Measurements from ENCODE around the gene GABRG3. TPM values are rescaled to one million over a fixed set of nuclear protein-coding genes. Genes with fewer than 3 reads are reported as not detected.
A peak's percentile ranks its signal among the peaks of the same experiment; 100 is the strongest.
"Not testable (repeated sequence)": the region's sequence is repeated elsewhere in the genome, so short reads cannot be mapped to it uniquely, and the experiment has no call there.

Gene GABRG3
- polyA plus RNA-seq, 6 donors from 2014 or later, result not detected

DNA sequence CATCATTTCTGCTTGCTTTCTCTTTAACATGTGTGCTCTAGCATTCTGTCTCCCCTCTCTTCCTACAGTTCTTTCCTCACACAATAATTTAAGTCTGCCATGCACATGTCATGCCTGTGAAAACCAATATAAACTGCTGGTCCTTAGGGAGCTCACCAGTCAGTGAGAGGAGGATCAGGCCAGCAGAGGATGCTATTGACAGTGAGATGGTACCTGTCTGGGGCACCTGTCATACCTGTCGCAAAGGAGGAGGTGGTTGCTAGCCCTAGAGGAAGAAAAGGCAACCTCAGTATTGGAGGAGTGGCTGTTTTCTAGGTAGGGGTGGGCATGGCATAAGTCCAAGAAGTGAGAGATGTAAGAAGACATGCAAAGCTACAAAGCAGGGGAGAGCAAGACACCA, 194.6 kb downstream of the GABRG3 start:
- ATAC-seq (ENCODE audit: low read depth in 2 of 2), result no peak
- no peak overlapping the region for H3K27ac Mint-ChIP-seq
- peaks cover 3 to 20% (median 7%) of the 10 kb centered on the region in 7 donors for H3K9me3 Mint-ChIP-seq
- H3K4me3 Mint-ChIP-seq, result no peak overlapping the region
- H3K27me3 Mint-ChIP-seq, result no peaks in the 10 kb centered on the region
- H3K4me1 Mint-ChIP-seq, result no peaks in the 10 kb centered on the region
- no peak for DNase-seq
- no peaks in the 10 kb centered on the region for H3K36me3 Mint-ChIP-seq

DNA sequence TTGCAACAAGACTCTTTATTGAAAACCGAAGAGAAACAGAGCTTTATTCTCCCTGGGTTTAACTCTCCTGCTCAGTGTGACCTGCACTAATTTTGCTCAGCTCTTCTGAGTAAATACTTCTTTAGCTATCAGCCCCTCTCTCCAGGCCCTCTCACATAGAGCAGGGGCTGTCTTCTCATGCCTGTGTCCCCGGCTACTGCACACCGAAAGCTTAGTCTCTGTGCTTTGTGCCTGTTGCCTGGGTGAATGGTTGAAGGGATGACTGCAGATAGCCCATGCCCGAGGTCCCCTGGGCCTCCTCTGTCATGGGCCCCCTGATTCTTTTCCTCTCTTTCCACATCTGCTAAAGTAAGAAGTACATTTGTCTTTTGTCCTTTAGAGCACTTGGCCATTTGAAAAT, 195.9 kb downstream of the GABRG3 start:
- no peak overlapping the region for H3K4me3 Mint-ChIP-seq

DNA sequence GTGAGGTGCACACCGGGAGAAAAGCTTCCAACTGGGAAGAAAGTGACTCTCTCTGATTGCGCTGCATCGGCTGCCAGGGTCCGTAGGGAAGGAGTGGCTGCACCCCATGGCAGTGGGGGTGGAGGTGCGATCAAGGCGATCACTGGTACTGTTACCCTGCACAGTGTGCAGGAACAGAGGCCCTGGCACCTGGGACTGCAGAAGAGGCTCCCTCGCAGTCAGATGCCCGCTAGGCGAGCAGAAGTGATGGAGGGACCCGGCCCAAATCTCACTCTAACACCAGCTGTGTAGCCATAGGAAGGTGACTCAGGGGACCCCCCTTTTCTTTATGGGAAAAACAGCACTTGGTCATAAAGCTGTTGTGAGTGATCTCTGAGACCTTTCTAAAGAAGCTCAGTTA, 196.8 kb downstream of the GABRG3 start:
- H3K27ac Mint-ChIP-seq, result no peak overlapping the region
- H3K36me3 Mint-ChIP-seq, result no peaks in the 10 kb centered on the region
- H3K4me3 Mint-ChIP-seq, result no peak overlapping the region
- peaks cover 0 to 16% (median 10%) of the 10 kb centered on the region in 7 donors for H3K9me3 Mint-ChIP-seq
- H3K27me3 Mint-ChIP-seq, result no peaks in the 10 kb centered on the region
- DNase-seq (no peak), ATAC-seq (ENCODE audit: low read depth in 2 of 2) (no peak)
- no peaks in the 10 kb centered on the region for H3K4me1 Mint-ChIP-seq

More for the DNA sequence above, 195.9 kb downstream of the GABRG3 start:
- DNase-seq (no peak), ATAC-seq (ENCODE audit: low read depth in 2 of 2) (no peak)
- no peaks in the 10 kb centered on the region for H3K27me3 Mint-ChIP-seq
- no peak overlapping the region for H3K27ac Mint-ChIP-seq
- no peaks in the 10 kb centered on the region for H3K36me3 Mint-ChIP-seq
- peaks cover 0 to 20% (median 10%) of the 10 kb centered on the region in 7 donors for H3K9me3 Mint-ChIP-seq
- H3K4me1 Mint-ChIP-seq, result no peaks in the 10 kb centered on the region

DNA sequence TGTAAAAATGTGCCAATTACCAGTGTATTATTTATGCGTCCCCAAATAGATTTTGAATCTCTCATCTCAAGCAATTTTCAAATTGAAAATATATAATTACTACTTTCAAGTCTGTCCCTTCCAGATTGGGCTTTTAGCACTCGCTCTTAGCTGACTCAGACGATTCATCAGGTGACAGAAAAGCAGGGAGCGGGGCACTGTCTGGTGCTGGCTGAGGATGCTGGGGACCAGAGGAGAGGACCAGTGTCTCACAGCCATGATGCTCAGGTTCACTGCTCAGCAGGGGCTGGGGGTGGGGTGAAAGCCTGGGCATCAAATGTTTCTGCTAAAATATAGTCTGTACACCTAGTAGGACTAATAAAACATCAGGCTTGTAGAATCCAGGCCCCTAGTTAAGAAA, 199.9 kb downstream of the GABRG3 start:
- Mint-ChIP-seq H3K4me1 (no peaks in the 10 kb centered on the region), H3K4me3 (no peak overlapping the region), H3K36me3 (no peaks in the 10 kb centered on the region), H3K27me3 (no peaks in the 10 kb centered on the region), H3K27ac (no peak overlapping the region), H3K9me3 (peaks cover 3 to 11% (median 9%) of the 10 kb centered on the region in 7 donors)
- no peak for DNase-seq
- no peak for ATAC-seq (ENCODE audit: low read depth in 2 of 2)

DNA sequence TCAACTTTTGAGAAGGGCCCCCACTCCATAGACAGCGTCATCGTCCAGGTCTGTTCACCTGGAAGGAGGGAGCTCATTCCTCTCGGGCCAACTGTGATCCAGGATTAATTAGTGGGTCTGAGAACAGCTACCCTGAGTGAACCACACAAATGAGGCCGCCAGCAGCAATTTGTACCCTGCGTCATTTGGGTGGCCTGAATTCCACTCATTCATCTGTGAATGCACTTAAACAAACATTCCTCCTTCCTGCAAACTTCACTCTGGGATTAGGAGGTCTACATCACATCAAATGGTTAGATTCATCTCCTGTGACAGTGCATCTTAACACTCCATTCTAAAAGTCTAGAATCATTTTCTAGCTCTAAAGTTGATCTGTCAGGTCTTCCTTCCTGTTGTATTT, 201.8 kb downstream of the GABRG3 start:
- H3K36me3 Mint-ChIP-seq, result no peaks in the 10 kb centered on the region
- H3K4me3 Mint-ChIP-seq, result no peak overlapping the region
- H3K4me1 Mint-ChIP-seq, result no peaks in the 10 kb centered on the region
- no peaks in the 10 kb centered on the region for H3K27me3 Mint-ChIP-seq
- DNase-seq (no peak), ATAC-seq (ENCODE audit: low read depth in 2 of 2) (no peak)
- no peak overlapping the region for H3K27ac Mint-ChIP-seq
- H3K9me3 Mint-ChIP-seq, result peaks cover 10 to 24% (median 18%) of the 10 kb centered on the region in 7 donors

DNA sequence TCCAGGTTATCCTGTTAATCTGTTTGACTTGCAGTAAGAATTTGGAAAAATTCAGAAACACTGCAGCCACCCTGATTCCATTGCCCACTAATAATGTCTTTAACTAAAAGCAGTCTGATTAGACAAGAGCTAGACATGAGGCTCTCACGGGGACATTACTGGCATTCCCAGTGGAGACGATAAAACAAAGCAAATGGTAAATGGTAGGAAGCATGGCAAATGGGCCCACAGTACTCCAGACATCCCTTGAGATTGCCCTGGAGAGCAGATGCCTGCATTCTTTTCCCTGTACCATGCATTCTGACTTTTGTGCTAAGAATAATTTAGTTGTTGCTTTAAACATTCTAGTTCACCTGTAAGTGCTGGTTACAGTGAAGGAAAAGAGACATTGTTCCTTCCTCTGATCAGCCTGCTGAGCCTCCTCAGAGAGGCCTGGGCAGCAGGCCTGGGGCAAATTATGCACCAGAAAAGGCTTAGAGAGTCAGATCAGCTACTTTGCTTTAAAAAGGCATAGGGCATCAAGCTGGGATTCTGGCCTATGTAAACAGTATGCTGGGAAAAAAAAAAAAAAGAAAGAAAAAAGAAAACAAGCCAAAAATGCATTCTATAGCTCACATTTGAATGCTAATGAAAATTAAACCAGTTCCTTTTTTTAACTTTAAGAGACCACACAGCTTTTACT, 204.6 kb downstream of the GABRG3 start:
- H3K27ac Mint-ChIP-seq, result no peak overlapping the region
- DNase-seq (no peak), ATAC-seq (ENCODE audit: low read depth in 2 of 2) (no peak)
- no peaks in the 10 kb centered on the region for H3K4me1 Mint-ChIP-seq
- peaks cover 7 to 33% (median 19%) of the 10 kb centered on the region in 7 donors for H3K9me3 Mint-ChIP-seq
- no peak overlapping the region for H3K4me3 Mint-ChIP-seq
- no peaks in the 10 kb centered on the region for H3K27me3 Mint-ChIP-seq
- H3K36me3 Mint-ChIP-seq, result no peaks in the 10 kb centered on the region

DNA sequence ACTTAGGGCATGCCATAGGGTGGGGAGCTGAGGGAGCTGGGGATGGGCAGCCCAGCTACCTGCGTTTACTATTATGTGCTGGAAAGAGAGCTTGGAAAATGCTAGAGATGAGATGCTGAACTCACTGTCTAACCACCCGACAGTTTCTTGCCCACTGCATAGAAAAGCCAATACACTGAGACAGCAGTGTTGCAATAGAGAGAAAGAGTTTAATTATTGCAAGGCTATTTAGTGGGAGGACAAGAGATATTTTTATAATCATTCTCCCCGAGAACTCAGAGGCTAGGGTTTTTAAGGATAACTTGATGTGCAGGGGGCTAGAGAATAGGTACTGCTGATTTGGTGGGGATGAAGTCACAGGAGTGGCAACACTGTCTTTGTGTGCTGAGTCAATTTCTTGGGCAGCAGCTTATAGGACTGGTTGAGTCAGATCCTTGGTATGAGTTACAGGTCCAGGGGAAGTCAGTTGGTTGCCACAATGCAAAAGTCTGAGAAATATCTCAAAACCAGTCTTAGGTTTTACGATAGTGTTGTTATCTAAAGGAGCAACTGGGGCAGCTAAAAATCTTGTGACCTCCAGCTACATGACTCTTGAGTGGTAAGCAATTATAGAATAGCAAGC, 205.9 kb downstream of the GABRG3 start:
- peak overlapping the region in 1 of 6 donors; percentile 67 for H3K27ac Mint-ChIP-seq
- ATAC-seq (ENCODE audit: low read depth in 2 of 2), result no peak

DNA sequence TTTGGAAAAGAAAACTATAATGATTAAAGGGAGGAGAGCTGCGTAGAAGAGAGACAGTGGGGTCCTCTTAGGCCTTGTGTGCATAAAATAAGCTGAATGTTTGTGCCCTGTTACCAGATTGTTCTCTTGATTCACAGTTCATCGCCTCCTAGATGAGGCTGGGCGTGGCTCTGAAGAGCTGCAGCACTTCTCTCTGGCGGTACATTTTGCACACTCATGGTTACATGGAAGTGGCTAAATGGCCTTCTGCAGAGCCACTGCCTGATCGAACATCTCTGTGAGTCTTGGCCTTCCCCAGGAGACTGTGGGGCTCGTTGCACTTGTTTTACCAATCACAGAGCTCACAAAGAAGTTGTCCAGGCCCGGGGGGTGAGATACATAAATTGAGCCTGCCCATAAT, 208.8 kb downstream of the GABRG3 start:
- Mint-ChIP-seq H3K4me3 (no peak overlapping the region), H3K36me3 (no peaks in the 10 kb centered on the region), H3K9me3 (peaks cover 5 to 24% (median 13%) of the 10 kb centered on the region in 7 donors), H3K27me3 (no peaks in the 10 kb centered on the region), H3K4me1 (no peaks in the 10 kb centered on the region), H3K27ac (no peak overlapping the region)
- DNase-seq, result no peak
- ATAC-seq (ENCODE audit: low read depth in 2 of 2), result no peak

More for the DNA sequence above, 205.9 kb downstream of the GABRG3 start:
- no peak overlapping the region for H3K4me3 Mint-ChIP-seq
- no peaks in the 10 kb centered on the region for H3K4me1 Mint-ChIP-seq
- H3K36me3 Mint-ChIP-seq, result no peaks in the 10 kb centered on the region
- H3K27me3 Mint-ChIP-seq, result no peaks in the 10 kb centered on the region
- peaks cover 9 to 31% (median 14%) of the 10 kb centered on the region in 7 donors for H3K9me3 Mint-ChIP-seq
- DNase-seq, result no peak

DNA sequence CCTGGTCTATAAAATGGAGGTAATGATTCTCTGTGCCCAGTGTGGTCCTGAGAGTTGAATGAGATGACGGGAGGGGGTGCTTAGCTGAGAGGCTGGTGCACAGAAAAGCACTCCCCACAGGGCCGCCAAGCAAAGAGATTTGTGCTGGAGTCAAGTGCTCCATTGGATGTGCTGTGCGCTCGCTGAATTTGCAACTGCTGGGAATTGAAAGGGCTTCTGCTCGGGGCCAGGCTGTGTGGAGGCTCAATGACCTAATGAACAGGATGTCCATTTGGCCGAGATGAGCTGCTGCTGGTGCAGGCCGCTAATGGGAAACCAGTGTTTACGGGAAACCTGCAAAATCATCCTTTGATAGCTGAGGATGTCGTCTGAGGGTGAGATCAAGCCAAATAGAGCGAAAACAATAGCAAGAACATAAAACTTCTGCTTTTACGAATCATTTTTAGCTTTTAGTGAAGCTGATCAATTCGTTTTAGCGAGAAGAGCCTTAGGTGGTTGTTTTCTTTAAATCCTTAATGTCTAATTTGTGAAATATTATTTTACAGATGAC, 211.7 kb downstream of the GABRG3 start:
- H3K4me1 Mint-ChIP-seq, result no peaks in the 10 kb centered on the region
- ATAC-seq (ENCODE audit: low read depth in 2 of 2) (no peak), DNase-seq (no peak)
- no peaks in the 10 kb centered on the region for H3K36me3 Mint-ChIP-seq
- no peak overlapping the region for H3K27ac Mint-ChIP-seq
- H3K27me3 Mint-ChIP-seq, result no peaks in the 10 kb centered on the region
- peaks cover 4 to 15% (median 11%) of the 10 kb centered on the region in 7 donors for H3K9me3 Mint-ChIP-seq
- peak overlapping the region in 1 of 8 donors; percentile 23 for H3K4me3 Mint-ChIP-seq

DNA sequence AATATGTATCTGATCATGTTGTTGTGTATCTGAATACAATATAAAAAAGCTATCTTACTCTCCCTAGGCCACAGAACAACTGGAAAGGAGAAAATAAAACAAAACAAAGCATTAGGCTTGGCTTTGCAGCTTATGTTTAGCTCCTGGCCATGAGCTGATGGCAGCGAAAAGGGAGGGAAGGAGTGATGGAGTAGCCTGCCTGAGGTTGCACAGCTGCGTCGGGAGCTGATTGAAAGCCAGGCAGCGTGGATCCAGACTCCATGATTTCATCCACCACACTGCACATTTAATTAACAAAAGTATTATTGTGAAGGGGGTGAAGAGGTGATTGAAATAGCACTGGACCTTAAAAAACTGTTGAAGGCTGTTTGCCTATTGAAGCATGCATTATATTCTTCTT, 212.2 kb downstream of the GABRG3 start:
- no peaks in the 10 kb centered on the region for H3K4me1 Mint-ChIP-seq
- no peaks in the 10 kb centered on the region for H3K27me3 Mint-ChIP-seq
- ATAC-seq (ENCODE audit: low read depth in 2 of 2) (no peak), DNase-seq (no peak)
- no peaks in the 10 kb centered on the region for H3K36me3 Mint-ChIP-seq
- peaks cover 3 to 14% (median 7%) of the 10 kb centered on the region in 7 donors for H3K9me3 Mint-ChIP-seq
- no peak overlapping the region for H3K4me3 Mint-ChIP-seq
- no peak overlapping the region for H3K27ac Mint-ChIP-seq

DNA sequence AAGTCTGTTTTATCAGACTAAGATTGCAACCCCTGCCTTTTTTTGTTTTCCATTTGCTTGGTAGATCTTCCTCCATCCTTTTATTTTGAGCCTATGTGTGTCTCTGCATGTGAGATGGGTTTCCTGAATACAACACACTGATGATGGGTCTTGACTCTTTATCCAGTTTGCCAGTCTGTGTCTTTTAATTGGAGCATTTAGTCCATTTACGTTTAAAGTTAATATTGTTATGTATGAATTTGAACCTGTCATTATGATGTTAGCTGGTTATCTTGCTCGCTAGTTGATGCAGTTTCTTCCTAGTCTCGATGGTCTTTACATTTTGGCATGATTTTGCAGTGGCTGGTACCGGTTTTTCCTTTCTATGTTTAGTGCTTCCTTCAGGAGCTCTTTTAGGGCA, 220.5 kb downstream of the GABRG3 start:
- H3K4me1 Mint-ChIP-seq; H3K27me3 Mint-ChIP-seq; ATAC-seq (ENCODE audit: low read depth in 2 of 2); H3K4me3 Mint-ChIP-seq; H3K27ac Mint-ChIP-seq; H3K36me3 Mint-ChIP-seq; DNase-seq: not testable (repeated sequence)
- H3K9me3 Mint-ChIP-seq, result peaks cover 5 to 23% (median 10%) of the 10 kb centered on the region in 7 donors

DNA sequence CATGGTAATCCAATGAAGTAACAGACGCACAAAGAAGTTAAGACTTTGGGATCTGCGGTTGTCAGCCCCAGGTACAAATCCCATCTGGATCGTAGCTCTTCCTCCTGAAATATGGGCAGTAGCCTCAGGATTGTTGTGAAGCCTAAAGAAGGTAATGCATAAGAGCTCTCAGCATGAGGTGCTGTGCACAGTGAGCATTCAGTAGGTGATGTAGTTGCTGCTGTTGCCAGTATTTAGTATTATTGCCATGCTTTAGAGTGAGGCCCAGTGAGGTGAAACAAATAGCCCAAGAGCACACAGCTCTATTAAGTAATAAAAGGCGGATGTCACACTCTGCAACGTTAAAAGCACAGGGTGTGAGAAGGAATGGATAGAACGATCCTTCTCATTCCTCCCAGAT, 225.7 kb downstream of the GABRG3 start:
- no peak overlapping the region for H3K27ac Mint-ChIP-seq
- no peaks in the 10 kb centered on the region for H3K36me3 Mint-ChIP-seq
- ATAC-seq (ENCODE audit: low read depth in 2 of 2), result no peak
- H3K4me3 Mint-ChIP-seq, result no peak overlapping the region
- H3K27me3 Mint-ChIP-seq, result no peaks in the 10 kb centered on the region
- peaks cover 5 to 19% (median 13%) of the 10 kb centered on the region in 7 donors for H3K9me3 Mint-ChIP-seq
- DNase-seq, result no peak
- no peaks in the 10 kb centered on the region for H3K4me1 Mint-ChIP-seq

DNA sequence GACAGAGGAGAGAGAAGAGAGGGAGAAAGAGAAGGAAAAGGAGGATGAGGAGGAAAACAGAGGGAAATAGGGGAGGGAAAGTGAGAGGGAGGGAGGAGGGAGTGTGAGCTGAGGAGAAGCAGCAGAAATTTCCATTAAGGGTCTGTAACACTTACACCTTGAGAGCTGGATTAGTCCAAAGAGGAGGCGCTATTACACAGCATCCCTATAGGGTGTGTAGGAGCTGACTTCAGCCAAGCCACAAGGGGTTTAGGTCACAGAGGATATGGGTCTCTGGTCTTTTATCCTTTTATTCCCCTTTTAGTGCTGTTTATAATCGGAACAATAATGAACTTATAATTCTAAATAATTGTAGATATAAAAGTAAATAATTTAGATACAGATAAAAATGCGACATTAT, 230.4 kb downstream of the GABRG3 start:
- DNase-seq, result no peak
- no peaks in the 10 kb centered on the region for H3K27me3 Mint-ChIP-seq
- H3K27ac Mint-ChIP-seq, result no peak overlapping the region
- H3K36me3 Mint-ChIP-seq, result no peaks in the 10 kb centered on the region
- ATAC-seq (ENCODE audit: low read depth in 2 of 2), result no peak
- H3K9me3 Mint-ChIP-seq, result peaks cover 0 to 18% (median 10%) of the 10 kb centered on the region in 7 donors
- no peaks in the 10 kb centered on the region for H3K4me1 Mint-ChIP-seq
- H3K4me3 Mint-ChIP-seq, result no peak overlapping the region

DNA sequence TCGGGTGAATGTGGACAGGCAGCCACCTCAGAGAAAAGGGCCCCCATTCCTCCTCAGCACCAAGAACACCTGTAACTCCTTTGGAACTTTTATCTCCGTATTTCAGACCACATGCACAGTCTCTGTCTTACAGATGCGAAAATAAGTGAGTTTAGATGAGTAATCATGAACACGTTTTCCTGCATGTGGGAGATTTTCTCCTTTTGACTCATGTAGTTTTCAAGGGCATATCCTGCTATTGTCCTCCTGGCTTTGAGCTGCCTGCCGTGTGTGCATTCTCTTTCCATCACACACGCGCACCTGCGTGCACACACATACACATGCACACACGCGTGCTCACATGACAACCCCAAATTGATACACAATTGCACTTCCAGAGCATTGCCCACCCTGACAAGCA, 239.2 kb downstream of the GABRG3 start:
- no peaks in the 10 kb centered on the region for H3K4me1 Mint-ChIP-seq
- no peak for DNase-seq
- H3K27ac Mint-ChIP-seq, result no peak overlapping the region
- no peaks in the 10 kb centered on the region for H3K36me3 Mint-ChIP-seq
- peaks cover 0 to 22% (median 6%) of the 10 kb centered on the region in 7 donors for H3K9me3 Mint-ChIP-seq
- no peak overlapping the region for H3K4me3 Mint-ChIP-seq
- ATAC-seq (ENCODE audit: low read depth in 2 of 2), result no peak
- no peaks in the 10 kb centered on the region for H3K27me3 Mint-ChIP-seq

Data from naive B cell (primary cell).